ENCODE measurements around the gene RHOB.
"Not testable (repeated sequence)": the region's sequence is repeated elsewhere in the genome, so short reads cannot be mapped to it uniquely, and the experiment has no call there.

RHOB gene

GRCh38 chr2:20410556-20411277, 36.2 kb upstream of the RHOB start:
- Histone ChIP-seq H3K36me3 (ENCODE audit: control insufficient read depth in 5 of 5, insufficient read depth in 5 of 5, low read length in 5 of 5) (no peaks in the 10 kb centered on the region), H3K9ac (ENCODE audit: low read length in 5 of 5) (no peak overlapping the region), H3K27me3 (ENCODE audit: control insufficient read depth in 5 of 5, insufficient read depth in 4 of 5, low read length in 5 of 5) (no peaks in the 10 kb centered on the region), H3K27ac (ENCODE audit: low read depth, low read length) (no peak overlapping the region), H3K4me3 (ENCODE audit: low read depth in 1 of 5, low read length in 5 of 5) (no peak overlapping the region), H3K4me1 (ENCODE audit: control insufficient read depth in 5 of 5, insufficient read depth in 5 of 5, low read length in 5 of 5) (peaks cover 0 to 8% (median 5%) of the 10 kb centered on the region in 5 donors), H3K9me3 (ENCODE audit: control insufficient read depth in 5 of 5, low read length in 5 of 5) (peaks cover 0 to 10% (median 7%) of the 10 kb centered on the region in 5 donors)

- peaks cover 0 to 8% (median 5%) of the 10 kb centered on the region in 5 donors for H3K4me1 ChIP-seq (ENCODE audit: control insufficient read depth in 5 of 5, insufficient read depth in 5 of 5, low read length in 5 of 5)
- H3K36me3 ChIP-seq (ENCODE audit: control insufficient read depth in 5 of 5, insufficient read depth in 5 of 5, low read length in 5 of 5), result no peaks in the 10 kb centered on the region
- no peak overlapping the region for H3K27ac ChIP-seq (ENCODE audit: low read depth, low read length)
- H3K9ac ChIP-seq (ENCODE audit: low read length in 5 of 5), result no peak overlapping the region
- H3K9me3 ChIP-seq (ENCODE audit: control insufficient read depth in 5 of 5, low read length in 5 of 5), result peaks cover 0 to 10% (median 7%) of the 10 kb centered on the region in 5 donors
- H3K4me3 ChIP-seq (ENCODE audit: low read depth in 1 of 5, low read length in 5 of 5), result no peak overlapping the region
- H3K27me3 ChIP-seq (ENCODE audit: control insufficient read depth in 5 of 5, insufficient read depth in 4 of 5, low read length in 5 of 5), result no peaks in the 10 kb centered on the region
Measured at GRCh38 chr2:20411361-20411894, 35.4 kb upstream of the RHOB start.

- Histone ChIP-seq H3K9ac (ENCODE audit: low read length in 5 of 5) (no peak overlapping the region), H3K27ac (ENCODE audit: low read depth, low read length) (no peak overlapping the region), H3K27me3 (ENCODE audit: control insufficient read depth in 5 of 5, insufficient read depth in 4 of 5, low read length in 5 of 5) (no peaks in the 10 kb centered on the region), H3K9me3 (ENCODE audit: control insufficient read depth in 5 of 5, low read length in 5 of 5) (peaks cover 0 to 7% (median 3%) of the 10 kb centered on the region in 5 donors), H3K4me3 (ENCODE audit: low read depth in 1 of 5, low read length in 5 of 5) (no peak overlapping the region), H3K36me3 (ENCODE audit: control insufficient read depth in 5 of 5, insufficient read depth in 5 of 5, low read length in 5 of 5) (no peaks in the 10 kb centered on the region), H3K4me1 (ENCODE audit: control insufficient read depth in 5 of 5, insufficient read depth in 5 of 5, low read length in 5 of 5) (peaks cover 4 to 23% (median 21%) of the 10 kb centered on the region in 5 donors)
Measured at GRCh38 chr2:20414806-20415205, 32.1 kb upstream of the RHOB start.

GRCh38 chr2:20415511-20415918, 31.4 kb upstream of the RHOB start:
- Histone ChIP-seq H3K27ac (ENCODE audit: low read depth, low read length) (no peak overlapping the region), H3K4me3 (ENCODE audit: low read depth in 1 of 5, low read length in 5 of 5) (no peak overlapping the region), H3K27me3 (ENCODE audit: control insufficient read depth in 5 of 5, insufficient read depth in 4 of 5, low read length in 5 of 5) (no peaks in the 10 kb centered on the region), H3K9me3 (ENCODE audit: control insufficient read depth in 5 of 5, low read length in 5 of 5) (no peaks in the 10 kb centered on the region), H3K4me1 (ENCODE audit: control insufficient read depth in 5 of 5, insufficient read depth in 5 of 5, low read length in 5 of 5) (peaks cover 8 to 30% (median 28%) of the 10 kb centered on the region in 5 donors), H3K9ac (ENCODE audit: low read length in 5 of 5) (no peak overlapping the region), H3K36me3 (ENCODE audit: control insufficient read depth in 5 of 5, insufficient read depth in 5 of 5, low read length in 5 of 5) (no peaks in the 10 kb centered on the region)

GRCh38 chr2:20416723-20417122, 30.2 kb upstream of the RHOB start:
- Histone ChIP-seq H3K27ac (ENCODE audit: low read depth, low read length) (no peak overlapping the region), H3K9ac (ENCODE audit: low read length in 5 of 5) (no peak overlapping the region), H3K4me3 (ENCODE audit: low read depth in 1 of 5, low read length in 5 of 5) (no peak overlapping the region), H3K4me1 (ENCODE audit: control insufficient read depth in 5 of 5, insufficient read depth in 5 of 5, low read length in 5 of 5) (peaks cover 11 to 38% (median 34%) of the 10 kb centered on the region in 5 donors), H3K27me3 (ENCODE audit: control insufficient read depth in 5 of 5, insufficient read depth in 4 of 5, low read length in 5 of 5) (no peaks in the 10 kb centered on the region), H3K36me3 (ENCODE audit: control insufficient read depth in 5 of 5, insufficient read depth in 5 of 5, low read length in 5 of 5) (no peaks in the 10 kb centered on the region), H3K9me3 (ENCODE audit: control insufficient read depth in 5 of 5, low read length in 5 of 5) (no peaks in the 10 kb centered on the region)

GRCh38 chr2:20417230-20417821, 29.5 kb upstream of the RHOB start:
- peaks cover 16 to 44% (median 40%) of the 10 kb centered on the region in 5 donors for H3K4me1 ChIP-seq (ENCODE audit: control insufficient read depth in 5 of 5, insufficient read depth in 5 of 5, low read length in 5 of 5)
- not testable (repeated sequence) for H3K36me3 ChIP-seq (ENCODE audit: control insufficient read depth in 5 of 5, insufficient read depth in 5 of 5, low read length in 5 of 5); H3K27me3 ChIP-seq (ENCODE audit: control insufficient read depth in 5 of 5, insufficient read depth in 4 of 5, low read length in 5 of 5); H3K4me3 ChIP-seq (ENCODE audit: low read depth in 1 of 5, low read length in 5 of 5); H3K9ac ChIP-seq (ENCODE audit: low read length in 5 of 5); H3K9me3 ChIP-seq (ENCODE audit: control insufficient read depth in 5 of 5, low read length in 5 of 5); H3K27ac ChIP-seq (ENCODE audit: low read depth, low read length)

- H3K27ac ChIP-seq (ENCODE audit: low read depth, low read length), result peak overlapping the region; percentile 75
- peaks cover 25 to 56% (median 52%) of the 10 kb centered on the region in 5 donors for H3K4me1 ChIP-seq (ENCODE audit: control insufficient read depth in 5 of 5, insufficient read depth in 5 of 5, low read length in 5 of 5)
- no peaks in the 10 kb centered on the region for H3K9me3 ChIP-seq (ENCODE audit: control insufficient read depth in 5 of 5, low read length in 5 of 5)
- peak overlapping the region in 2 of 5 donors; percentile 11 to 46 for H3K9ac ChIP-seq (ENCODE audit: low read length in 5 of 5)
- H3K36me3 ChIP-seq (ENCODE audit: control insufficient read depth in 5 of 5, insufficient read depth in 5 of 5, low read length in 5 of 5), result no peaks in the 10 kb centered on the region
- no peak overlapping the region for H3K4me3 ChIP-seq (ENCODE audit: low read depth in 1 of 5, low read length in 5 of 5)
- H3K27me3 ChIP-seq (ENCODE audit: control insufficient read depth in 5 of 5, insufficient read depth in 4 of 5, low read length in 5 of 5), result no peaks in the 10 kb centered on the region
Measured at GRCh38 chr2:20418519-20418918, 28.4 kb upstream of the RHOB start.

GRCh38 chr2:20419007-20419576, 27.8 kb upstream of the RHOB start:
- H3K4me1 ChIP-seq (ENCODE audit: control insufficient read depth in 5 of 5, insufficient read depth in 5 of 5, low read length in 5 of 5), result peaks cover 25 to 62% (median 58%) of the 10 kb centered on the region in 5 donors
- no peak overlapping the region for H3K4me3 ChIP-seq (ENCODE audit: low read depth in 1 of 5, low read length in 5 of 5)

GRCh38 chr2:20419752-20420151, 27.1 kb upstream of the RHOB start:
- Histone ChIP-seq H3K4me1 (ENCODE audit: control insufficient read depth in 5 of 5, insufficient read depth in 5 of 5, low read length in 5 of 5) (peaks cover 27 to 67% (median 64%) of the 10 kb centered on the region in 5 donors), H3K27me3 (ENCODE audit: control insufficient read depth in 5 of 5, insufficient read depth in 4 of 5, low read length in 5 of 5) (no peaks in the 10 kb centered on the region), H3K4me3 (ENCODE audit: low read depth in 1 of 5, low read length in 5 of 5) (peak overlapping the region in 1 of 5 donors; percentile 25), H3K27ac (ENCODE audit: low read depth, low read length) (peak overlapping the region; percentile 75), H3K9me3 (ENCODE audit: control insufficient read depth in 5 of 5, low read length in 5 of 5) (no peaks in the 10 kb centered on the region), H3K36me3 (ENCODE audit: control insufficient read depth in 5 of 5, insufficient read depth in 5 of 5, low read length in 5 of 5) (no peaks in the 10 kb centered on the region), H3K9ac (ENCODE audit: low read length in 5 of 5) (no peak overlapping the region)

More at GRCh38 chr2:20419007-20419576, 27.8 kb upstream of the RHOB start:
- H3K27ac ChIP-seq (ENCODE audit: low read depth, low read length), result peak overlapping the region; percentile 75
- no peaks in the 10 kb centered on the region for H3K9me3 ChIP-seq (ENCODE audit: control insufficient read depth in 5 of 5, low read length in 5 of 5)
- H3K27me3 ChIP-seq (ENCODE audit: control insufficient read depth in 5 of 5, insufficient read depth in 4 of 5, low read length in 5 of 5), result no peaks in the 10 kb centered on the region
- peak overlapping the region in 3 of 5 donors; percentile 21 to 46 (median 26) for H3K9ac ChIP-seq (ENCODE audit: low read length in 5 of 5)
- H3K36me3 ChIP-seq (ENCODE audit: control insufficient read depth in 5 of 5, insufficient read depth in 5 of 5, low read length in 5 of 5), result no peaks in the 10 kb centered on the region
